Activated effector memory CD4-positive, alpha-beta T cell treated with Interleukin-2 at 50 U/mL for 16 hours (primary cell): ENCODE results near the gene HERC2.
"Not testable (repeated sequence)": the region's sequence is repeated elsewhere in the genome, so short reads cannot be mapped to it uniquely, and the experiment has no call there.

Experiments used
- DNase-seq: peaks from one replicate; pipeline ENCODE4 v3.0.0-alpha.2; 2020

HERC2 gene

DNA sequence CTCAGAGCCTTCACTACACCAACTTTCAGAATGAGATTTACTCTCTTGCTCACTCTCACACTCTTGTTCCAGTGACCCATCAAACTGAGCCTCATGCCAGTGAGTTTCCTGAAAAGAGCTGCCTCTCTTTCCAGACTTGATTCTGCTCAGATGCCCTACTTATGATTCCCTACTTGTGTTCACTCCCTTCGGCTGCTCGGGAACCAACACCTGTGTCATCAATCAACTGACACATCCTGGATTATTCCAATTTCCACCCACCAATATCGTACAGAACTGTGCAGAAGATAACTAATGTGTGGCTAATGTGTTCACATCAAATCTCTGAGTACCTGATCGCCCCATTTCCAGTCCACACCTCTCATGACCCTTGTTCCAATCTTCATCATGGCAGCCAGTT is 100.3 kb downstream of the HERC2 start:
- DNase-seq, result not testable (repeated sequence)

DNA sequence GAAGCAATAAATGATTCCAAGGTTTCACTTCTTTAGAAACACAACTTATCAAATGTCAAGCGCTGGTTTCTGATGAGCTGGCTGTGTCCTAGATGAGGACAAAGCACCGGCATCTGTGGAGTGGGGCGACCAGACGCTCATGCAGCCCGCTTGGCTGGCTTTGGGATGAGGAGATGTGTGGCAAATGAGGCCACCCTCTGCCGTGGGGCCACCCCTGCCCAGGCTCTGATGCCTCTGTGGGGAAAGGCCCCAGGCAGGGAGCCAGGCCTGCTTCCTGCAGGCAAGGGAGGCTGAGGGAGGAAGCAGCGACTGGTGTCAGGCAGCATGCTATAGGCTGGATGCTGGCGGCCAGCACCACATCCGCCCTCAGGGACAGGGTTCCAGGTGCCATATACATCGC is 102.9 kb downstream of the HERC2 start:
- DNase-seq, result no peak

DNA sequence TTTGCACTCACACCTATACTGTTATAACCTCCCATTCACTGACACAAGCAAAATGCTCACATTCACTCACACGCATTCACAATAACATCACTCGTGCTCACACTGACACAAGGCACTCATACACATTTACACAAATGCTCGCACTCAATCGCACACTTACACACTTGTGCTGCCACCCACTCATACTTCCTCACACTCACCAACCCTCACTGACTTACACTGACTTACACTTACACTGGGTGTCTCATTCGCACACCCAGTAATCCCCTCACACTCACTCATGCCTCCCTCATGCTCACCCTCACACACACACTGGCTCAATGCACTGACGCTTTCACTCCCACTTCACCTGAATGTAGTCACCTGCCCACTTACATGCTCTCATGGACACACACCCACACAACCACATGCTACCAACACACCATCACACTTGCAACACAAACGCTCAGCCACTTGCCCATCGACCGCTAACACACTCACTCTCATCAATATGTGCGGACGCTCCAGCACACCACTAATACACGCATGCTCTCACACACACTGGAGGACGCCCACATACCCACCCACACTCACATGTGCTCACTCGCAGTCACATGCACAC is 104.9 kb downstream of the HERC2 start:
- DNase-seq, result not testable (repeated sequence)

DNA sequence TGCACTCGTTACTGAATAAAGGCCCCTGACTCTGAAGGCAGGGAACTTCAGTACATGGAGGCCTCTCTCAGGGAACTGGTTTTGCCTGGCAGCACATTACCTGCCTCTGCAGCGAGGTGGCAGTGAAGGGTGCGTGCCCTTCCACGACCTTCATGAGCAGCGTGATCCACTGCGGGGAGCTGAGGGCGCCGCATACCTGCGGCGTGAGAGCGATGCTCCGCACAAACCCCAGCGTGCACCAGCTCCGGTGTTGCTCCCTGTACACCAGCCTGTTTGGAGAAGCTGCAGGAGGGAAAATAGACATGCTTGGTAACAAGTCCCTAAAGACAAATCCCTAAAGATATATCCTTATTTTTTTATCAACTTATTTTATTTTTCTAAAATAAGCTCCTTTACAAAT is 106.5 kb downstream of the HERC2 start:
- not testable (repeated sequence) for DNase-seq

DNA sequence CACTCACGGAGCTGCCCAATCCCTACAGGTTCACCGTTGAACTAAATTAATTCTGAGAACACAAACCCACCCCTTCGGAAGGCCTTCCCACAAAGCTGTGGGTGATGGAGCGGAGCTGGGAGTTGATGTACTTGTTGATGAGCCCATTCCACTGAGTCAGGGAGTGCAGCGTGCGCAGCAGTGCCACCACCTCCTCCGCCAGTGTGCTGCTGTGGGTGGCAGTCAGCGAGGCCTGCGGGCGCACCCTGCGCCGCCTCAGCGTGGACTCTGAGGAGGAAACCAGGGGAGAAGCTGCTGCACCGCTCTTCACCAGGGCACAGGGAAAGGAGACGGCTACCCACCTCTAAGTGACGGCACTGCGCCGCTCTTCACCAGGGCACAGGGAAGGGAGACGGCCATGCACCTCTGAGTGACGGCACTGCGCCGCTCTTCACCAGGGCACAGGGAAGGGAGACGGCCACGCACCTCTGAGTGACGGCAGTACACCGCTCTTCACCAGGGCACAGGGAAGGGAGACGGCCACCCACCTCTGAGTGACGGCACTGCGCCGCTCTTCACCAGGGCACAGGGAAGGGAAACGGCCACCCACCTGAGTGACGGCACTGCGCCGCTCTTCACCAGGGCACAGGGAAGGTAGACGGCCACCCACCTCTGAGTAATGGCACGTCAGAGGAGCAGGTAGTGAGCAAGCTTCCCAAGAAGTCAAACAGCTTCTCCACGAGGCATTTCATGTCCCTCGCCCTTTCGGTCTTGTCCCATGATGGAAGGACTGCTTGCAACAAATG is 107.8 kb downstream of the HERC2 start:
- DNase-seq, result not testable (repeated sequence)

DNA sequence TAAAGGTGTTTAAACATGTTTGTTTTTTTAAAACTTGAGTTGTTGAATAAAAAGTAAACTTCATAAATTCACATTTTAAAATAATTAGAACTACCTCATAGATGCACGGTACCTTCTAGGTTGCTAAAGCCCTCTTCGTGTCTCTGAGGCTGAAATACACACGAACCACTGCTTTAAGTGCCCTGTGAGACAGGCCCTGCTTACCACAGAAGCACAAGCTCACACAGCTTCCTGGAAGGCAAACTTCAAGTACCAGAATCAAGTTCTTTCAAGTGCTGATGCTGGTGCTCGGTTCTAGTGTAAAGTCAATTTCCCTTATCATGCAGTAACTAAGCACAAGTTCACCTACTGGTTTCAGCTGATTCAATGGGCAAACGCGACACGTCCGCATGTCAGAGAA is 108.6 kb downstream of the HERC2 start:
- not testable (repeated sequence) for DNase-seq

DNA sequence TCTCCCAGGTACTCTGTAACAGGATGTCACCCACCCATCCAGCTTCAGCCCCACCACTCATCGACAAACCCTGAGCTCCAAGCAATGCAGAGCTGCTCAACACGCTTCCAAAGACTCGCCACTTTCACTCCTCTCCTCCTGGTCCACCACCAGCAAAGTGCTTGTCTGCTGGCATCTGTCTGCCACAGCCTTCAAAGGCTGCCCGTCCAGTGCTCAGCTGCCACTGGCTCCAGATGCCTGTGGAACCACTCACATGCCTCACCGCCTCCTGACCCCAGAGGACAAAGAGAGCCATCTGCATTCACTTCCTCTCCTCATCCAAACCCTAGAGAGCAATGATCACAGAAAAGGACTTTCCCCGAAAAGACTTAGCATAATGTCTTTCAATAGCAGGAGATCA is 113.4 kb downstream of the HERC2 start:
- DNase-seq, result no peak

DNA sequence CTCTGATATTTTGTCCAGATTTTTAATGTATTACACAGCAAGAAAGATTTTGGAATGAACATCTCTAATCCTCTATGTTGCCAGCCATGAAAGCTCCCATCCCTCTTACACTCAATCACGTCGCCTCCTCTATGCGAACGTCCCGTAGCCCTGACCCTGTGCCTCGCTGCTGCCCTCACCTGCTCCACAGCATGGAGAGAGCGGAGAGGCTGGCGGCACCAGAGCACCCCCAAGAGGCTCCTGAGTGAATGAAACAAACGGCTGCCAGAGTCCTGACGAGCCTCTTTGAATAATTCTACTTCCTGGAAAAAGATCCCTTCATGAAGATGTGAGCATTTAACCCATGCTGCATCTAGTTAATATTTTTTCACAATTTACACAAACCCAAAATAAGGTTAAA is 116.3 kb downstream of the HERC2 start:
- DNase-seq, result not testable (repeated sequence)

DNA sequence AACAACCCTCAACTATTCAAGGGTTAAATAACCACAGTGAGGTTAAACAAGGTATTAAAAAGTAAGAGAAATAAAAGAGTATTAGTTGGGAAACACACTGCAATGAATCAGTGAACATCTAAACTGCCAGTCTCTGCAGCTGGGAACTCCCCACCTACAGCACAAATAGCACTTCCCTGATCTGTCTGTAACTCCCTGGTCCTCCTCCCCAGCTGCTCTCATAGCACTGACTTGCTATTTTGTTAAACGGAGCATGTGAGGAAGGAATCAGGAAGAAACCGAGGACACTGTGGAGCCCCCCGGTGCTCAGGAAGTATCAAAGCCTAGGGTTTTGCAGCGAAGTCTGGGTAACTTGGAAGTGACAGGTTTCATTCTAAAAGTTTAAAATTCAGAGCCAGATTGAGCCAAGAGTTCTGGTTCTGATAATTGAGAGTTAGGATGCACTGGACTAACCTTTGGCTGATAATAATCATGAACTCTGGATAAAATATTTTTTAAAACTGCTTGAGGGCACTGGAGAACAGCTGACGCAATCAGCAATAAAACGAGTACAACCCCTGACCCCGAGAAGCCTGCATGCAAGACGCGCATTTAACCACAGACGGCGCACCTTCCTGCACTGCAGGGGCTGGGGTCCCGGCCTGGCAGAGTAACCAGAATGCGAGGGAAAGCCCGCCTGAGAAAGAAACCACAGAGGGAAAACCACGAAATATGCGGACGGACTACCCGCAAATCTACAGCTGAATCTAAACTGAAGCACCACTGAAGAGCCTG is 118.7 kb downstream of the HERC2 start:
- DNase-seq, result not testable (repeated sequence)

DNA sequence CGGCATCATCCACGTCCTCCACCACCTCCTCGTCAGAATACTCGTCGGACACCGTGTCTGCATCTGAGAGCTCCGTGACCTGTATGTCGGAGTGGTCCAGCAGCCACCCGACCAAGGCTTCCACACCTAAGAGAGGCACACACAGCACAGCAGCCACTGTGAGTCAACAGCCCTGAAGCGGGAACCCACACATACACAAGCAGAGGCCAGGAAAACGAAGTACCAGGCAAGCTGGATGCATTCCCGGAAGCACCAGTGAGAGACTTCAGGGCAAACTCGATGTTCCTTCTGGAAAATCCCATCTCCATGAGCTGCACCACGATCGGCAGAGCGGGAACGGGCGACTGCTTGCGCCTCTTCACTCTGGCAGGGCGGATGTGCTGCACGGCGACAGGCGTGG is 119.9 kb downstream of the HERC2 start:
- DNase-seq, result not testable (repeated sequence)

DNA sequence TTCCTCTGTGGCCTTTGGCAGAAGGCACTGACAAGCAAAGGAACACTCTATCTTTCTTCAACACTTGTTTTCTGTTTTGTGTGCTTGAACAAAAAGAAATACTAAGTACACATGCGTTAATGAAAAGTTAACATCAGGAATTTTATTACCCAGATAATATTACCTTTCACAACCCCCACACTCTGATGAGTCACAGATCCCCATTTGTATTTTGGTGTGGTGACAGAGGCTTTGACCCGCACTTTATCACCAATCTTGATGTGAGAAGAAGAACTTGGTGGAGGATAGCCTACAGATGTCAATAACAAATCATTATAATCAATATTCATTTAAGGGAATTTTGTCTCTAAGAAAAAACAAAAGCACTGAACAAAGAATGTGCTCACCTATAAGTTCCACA is 123.8 kb downstream of the HERC2 start:
- DNase-seq, result not testable (repeated sequence)

DNA sequence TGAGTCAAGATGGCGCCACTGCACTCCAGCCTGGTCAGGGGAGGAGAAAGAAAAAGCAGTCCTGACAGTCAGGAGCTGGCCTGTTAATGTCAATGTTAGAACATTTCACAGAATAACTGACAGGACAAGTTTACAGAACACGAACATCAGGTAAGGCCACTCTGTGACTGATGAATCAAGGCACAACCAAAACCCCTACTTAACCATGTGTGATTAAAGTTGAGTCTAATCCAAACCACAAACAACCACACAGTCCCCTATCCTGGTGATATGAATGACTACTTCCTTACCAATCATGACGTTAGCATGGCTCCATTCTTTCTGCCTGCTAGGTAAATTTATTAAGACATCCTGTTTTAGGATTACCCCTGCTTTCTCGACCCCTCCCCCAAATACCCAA is 124.3 kb downstream of the HERC2 start:
- DNase-seq, result not testable (repeated sequence)

DNA sequence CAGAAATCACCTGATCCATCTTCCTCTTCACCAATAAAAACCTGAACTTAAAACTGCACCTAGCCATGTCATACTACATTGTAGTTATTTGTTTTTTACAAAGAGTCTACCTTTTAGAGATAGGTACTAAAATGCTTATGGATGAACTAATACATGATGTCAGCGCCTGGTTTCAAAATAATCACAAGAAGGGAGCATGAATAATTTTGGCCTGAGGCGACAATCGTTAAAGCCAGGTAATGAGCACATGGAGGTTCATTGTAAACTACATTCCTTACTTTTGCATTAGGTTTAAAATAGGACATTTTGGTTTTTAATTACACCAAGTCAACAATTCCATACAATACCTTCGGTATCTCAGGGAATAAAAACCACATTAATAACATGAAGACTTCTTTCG is 125.4 kb downstream of the HERC2 start:
- DNase-seq, result not testable (repeated sequence)

DNA sequence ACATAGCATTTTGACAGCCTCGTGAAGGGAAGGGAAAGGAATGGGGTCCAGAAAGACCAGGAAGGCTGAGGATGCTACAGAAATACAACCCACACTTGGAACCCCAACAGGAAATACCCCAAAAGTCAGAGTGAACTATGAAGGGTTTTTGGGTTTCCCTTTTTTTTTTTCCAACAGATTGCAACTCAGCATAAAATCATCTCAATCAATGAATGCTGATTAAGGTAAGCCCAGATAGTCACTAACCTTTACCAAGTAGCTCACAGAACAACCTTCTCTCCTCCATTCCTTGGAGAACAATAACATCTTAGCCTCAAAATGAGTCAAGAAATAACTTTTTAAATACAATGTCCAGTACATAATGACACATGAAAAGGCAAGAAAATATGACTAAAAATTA is 129.2 kb downstream of the HERC2 start:
- DNase-seq, result no peak

DNA sequence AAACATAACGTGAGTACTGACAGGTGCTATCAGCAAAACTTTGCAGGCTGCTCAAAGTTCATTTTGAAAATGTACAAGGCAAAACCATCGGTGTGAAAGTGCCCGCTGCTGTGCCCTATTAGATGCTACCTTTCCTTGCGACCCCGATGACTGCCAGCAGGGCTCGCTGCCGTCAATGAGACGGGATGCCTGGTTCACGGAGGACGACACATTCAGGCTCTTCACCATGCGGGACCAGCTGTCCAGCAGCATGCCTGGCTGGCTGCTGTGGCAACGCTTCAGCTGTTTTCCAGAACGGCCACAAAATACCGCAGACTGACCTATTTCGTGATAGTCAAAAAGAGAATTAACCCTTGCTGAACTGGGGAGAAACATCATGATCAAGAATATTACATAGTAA is 130.1 kb downstream of the HERC2 start:
- no peak for DNase-seq

DNA sequence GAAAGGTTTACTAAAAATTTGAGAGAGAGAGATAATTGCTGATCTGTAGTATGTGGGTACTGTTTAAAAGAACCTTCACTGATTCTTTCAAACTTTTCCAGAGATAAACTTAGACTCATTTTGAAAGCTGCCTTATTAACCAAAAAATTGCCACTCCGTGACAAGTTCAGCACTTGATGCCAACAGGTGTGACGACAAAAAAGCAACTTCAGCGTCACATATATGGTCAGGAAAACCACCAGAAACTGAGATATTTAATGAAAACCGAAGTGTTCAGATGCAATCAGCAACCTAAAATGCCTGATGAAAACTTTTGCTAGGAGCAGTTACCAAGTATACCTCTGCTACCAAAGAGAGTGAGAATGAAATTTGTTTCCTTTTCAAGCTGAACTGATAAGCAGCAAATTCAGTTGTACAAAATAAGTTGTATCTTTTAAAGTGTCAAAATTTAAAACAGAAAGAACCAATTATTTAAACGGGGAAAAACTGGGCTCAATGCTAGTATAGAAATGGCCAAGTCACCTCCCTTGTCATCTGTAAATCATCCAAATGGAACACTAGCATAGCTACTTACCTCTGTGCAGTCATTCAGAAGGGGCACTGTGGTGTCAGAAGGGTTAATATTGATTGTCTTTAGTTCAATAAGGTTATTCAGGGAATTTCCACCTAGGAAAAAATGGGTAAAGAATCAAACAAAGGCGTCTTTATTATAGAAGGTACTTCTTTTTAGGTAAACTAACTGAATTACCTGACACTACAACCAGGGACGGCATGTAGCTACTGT is 131.4 kb downstream of the HERC2 start:
- DNase-seq, result no peak

DNA sequence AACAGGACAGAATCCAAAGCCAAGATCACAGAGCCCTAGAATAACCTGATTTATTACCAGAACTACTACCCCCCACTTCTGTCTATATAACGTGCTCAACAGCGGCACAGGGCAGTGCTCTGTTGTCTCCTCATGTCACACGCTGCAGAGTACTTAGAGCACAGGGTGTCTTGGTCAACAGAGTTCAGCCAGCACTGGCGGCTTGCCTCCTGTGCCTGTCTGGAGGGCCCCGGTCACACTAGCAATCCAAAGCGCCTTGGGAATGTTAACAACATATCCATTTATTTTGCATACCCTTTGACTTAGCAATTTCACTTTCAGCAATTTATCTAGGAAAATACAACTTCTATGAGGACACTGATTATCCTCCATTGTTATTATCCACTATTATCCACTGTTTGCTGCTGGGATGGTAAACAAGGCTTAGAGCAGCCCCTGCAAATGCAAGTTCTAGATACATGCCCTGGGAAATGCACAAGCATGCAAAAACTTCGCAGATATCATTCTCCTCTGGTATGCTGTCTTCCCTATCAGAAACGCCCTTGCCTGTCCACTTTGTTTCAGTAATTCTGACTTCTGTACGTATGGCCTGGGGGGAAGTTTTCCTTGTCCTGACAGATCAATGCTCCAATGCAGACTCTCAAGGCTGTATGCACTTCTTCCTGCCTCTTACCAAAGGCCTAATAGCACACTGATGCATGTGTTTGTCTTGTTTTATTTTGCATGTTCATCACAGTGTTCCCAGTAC is 136.7 kb downstream of the HERC2 start:
- DNase-seq, result no peak

DNA sequence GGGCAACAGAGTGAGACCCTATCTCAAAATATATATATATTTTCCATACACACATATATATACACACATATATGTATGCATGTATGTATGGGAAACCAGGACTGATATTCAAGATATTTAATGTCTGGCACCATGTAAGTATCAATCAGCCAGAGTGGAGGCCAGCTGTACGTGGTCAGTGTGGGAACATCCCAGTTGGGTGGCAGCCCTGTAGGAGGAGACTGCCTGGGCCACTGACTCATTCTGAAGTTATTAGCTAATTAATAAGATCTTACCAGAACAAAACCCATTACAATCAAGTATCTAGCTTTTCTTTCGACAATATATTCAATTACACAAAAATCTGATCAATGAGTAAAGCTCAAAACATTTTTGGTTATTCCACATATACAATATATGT is 137.8 kb downstream of the HERC2 start:
- no peak for DNase-seq

DNA sequence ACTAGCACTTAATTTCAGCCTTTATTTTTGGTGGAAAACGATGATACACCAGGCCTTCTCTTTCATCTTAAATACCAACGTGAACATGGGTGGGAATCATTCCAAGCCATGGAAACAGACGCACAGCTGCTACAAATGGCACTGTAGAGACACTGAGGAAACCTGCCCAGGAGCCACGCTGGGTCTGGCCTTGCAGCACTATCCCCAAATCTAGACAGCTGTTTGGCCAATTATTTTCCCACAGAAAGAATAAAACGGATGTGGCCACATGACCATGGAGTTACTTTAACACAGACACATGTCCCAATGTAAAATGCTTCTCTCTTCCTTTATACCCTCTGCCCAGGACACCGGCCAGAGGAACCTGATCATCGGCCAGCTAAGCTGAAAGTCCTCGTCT is 139.2 kb downstream of the HERC2 start:
- no peak for DNase-seq

DNA sequence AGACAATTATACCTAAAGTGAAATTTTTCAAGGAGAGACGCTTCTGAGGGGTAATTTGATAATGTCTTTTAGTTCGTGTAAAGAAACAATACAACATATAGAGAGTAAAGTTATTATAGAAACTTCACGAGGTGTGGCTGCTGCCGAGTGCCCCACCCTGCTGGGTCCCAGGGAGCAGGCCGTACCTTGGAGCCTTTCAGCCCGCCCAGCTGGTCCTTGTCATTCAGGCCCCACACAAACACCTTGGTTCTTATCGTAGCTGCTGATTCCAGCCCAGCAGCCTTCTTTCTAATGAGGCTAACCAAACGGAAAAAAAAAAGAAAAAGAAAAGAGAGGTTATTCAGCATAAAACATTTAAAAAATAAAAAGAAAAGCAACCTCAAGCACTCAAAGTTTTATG is 139.8 kb downstream of the HERC2 start:
- no peak for DNase-seq

DNA sequence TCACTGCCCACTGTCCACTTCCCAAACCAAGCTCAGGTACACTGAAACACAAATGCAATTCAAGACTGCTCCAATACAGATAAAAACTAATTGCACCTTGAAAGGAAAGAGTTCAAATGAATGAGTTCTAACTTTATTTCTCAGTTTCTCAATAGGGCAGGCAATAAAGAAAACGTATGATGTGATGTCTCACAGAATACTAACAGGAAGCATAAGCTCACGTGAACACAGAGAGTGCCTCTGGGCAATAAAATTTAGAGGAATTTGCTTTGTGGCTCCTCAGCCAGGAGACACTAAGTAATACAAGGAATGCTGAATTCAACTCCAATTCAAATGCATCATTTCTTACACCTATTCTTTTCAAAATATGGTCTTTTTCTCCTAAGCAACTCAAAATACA is 140.6 kb downstream of the HERC2 start:
- no peak for DNase-seq

DNA sequence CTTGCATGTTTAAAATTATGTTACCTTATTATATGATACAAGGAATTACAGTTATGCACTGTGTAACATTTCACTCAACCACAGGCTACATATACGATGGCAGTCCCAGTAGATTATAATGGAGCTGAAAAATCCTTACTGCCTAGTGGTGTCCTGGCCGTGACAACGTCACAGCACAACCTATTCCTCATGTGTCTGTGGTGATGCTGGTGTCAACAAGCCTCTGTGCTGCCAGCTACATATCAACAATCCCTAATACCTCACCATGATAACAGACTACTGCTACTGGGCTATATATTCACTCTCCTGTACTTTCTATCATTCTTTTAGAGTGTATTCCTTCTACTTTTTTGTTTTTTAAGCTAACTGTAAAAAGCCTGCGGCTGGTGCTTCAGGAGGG is 142.7 kb downstream of the HERC2 start:
- DNase-seq, result no peak
